WTC11 (cell line): ENCODE data around the gene TANGO6.

Experiments
- CTCF ChIP-seq: fragments of 200-600 bp; IDR thresholded peaks from 2 replicates; pipeline ENCODE4 v1.8.0; 2022; ENCODE audit warnings: antibody characterized with exemption
- SP1 ChIP-seq: sonication (generic); formaldehyde crosslinking; conservative IDR thresholded peaks from 2 replicates; pipeline ENCODE4 v1.8.1; 2022; ENCODE audit warnings: missing genetic modification reagents
- TCF7 ChIP-seq: sonication (generic); formaldehyde crosslinking; IDR thresholded peaks from 2 replicates; pipeline ENCODE4 v1.8.0; 2022; ENCODE audit warnings: mild to moderate bottlenecking, low read depth, missing genetic modification reagents, moderate library complexity
- USF1 ChIP-seq: sonication (generic); formaldehyde crosslinking; IDR thresholded peaks from 2 replicates; pipeline ENCODE4 v1.8.0; 2022; ENCODE audit warnings: mild to moderate bottlenecking, missing genetic modification reagents
- USF2 ChIP-seq: sonication (generic); formaldehyde crosslinking; IDR thresholded peaks from 2 replicates; pipeline ENCODE4 v1.8.1; 2023; ENCODE audit warnings: mild to moderate bottlenecking, missing genetic modification reagents, moderate library complexity

GRCh38 chr16:69127966-69128510 lies 284.7 kb downstream of the TANGO6 start:
- TF ChIP-seq TCF7 (CRISPR knock-in tag) (no peak), CTCF (no peak), USF2 (CRISPR knock-in tag) (no peak), USF1 (CRISPR knock-in tag) (no peak), SP1 (CRISPR knock-in tag) (no peak)
